HepG2 (cell line): ENCODE data around the gene H3-3A. TPM values are rescaled to one million over a fixed set of nuclear protein-coding genes. Genes with fewer than 3 reads are reported as not detected.
A peak's percentile ranks its signal among the peaks of the same experiment; 100 is the strongest.

Experiments
- BCL6 ChIP-seq: IDR thresholded peaks from 2 replicates; pipeline ENCODE4 v1.6.1; 2016; ENCODE audit warnings: missing genetic modification reagents, missing compliant biosample characterization
- E2F1 ChIP-seq: sonication (generic); formaldehyde crosslinking; IDR thresholded peaks from 2 replicates; pipeline ENCODE4 v1.5.0; 2020; ENCODE audit warnings: missing genetic modification reagents
- FOXA1 ChIP-seq, 2 experiments: fragments of 450-650 bp in 1 of 2; sonication (generic) in 1 of 2; formaldehyde crosslinking in 1 of 2; IDR thresholded peaks; 2 replicates each; pipeline versions ENCODE4 v1.4.0 to v1.6.1; 2016 to 2020; ENCODE audit warnings: missing genetic modification reagents in 1 of 2
- FOXK1 ChIP-seq: sonication (generic); formaldehyde crosslinking; IDR thresholded peaks from 2 replicates; pipeline ENCODE4 v1.4.0; 2020; ENCODE audit warnings: low read depth, missing genetic modification reagents, borderline replicate concordance
- HNRNPK ChIP-seq: fragments of 200-400 bp; formaldehyde crosslinking; IDR thresholded peaks from 2 replicates; pipeline ENCODE4 v1.6.1; 2018; ENCODE audit warnings: low read length, low read depth, moderate library complexity, mild to moderate bottlenecking; ENCODE audit not compliant: poor library complexity, severe bottlenecking
- HOXD1 ChIP-seq: sonication (generic); formaldehyde crosslinking; IDR thresholded peaks from 2 replicates; pipeline ENCODE4 v1.5.0; 2020; ENCODE audit warnings: missing genetic modification reagents
- JUND ChIP-seq: sonication (generic); formaldehyde crosslinking; IDR thresholded peaks from 2 replicates; pipeline ENCODE4 v1.8.0; 2022; ENCODE audit warnings: mild to moderate bottlenecking, missing genetic modification reagents
- KAT2B ChIP-seq: fragments of 150-350 bp; IDR thresholded peaks from 2 replicates; pipeline ENCODE4 v1.6.1; 2014; ENCODE audit warnings: low read depth, low read length, borderline replicate concordance
- KLF16 ChIP-seq, 2 experiments: sonication (generic) in 1 of 2; formaldehyde crosslinking in 1 of 2; IDR thresholded peaks; 2 replicates each; pipeline versions ENCODE4 v1.6.1 to v1.8.0; 2016 to 2023; ENCODE audit warnings: missing genetic modification reagents in 2 of 2, missing compliant biosample characterization in 1 of 2
- MAZ ChIP-seq, 2 experiments: sonication (generic) in 1 of 2; formaldehyde crosslinking in 1 of 2; IDR thresholded peaks; 2 replicates each; pipeline versions ENCODE4 v1.5.0 to v1.6.1; 2012 to 2020; ENCODE audit warnings: low read depth in 2 of 2, mild to moderate bottlenecking in 2 of 2, borderline replicate concordance in 1 of 2, improper control_type of control experiment in 1 of 2, low read length in 1 of 2, missing genetic modification reagents in 1 of 2, moderate library complexity in 1 of 2
- MTERF4 ChIP-seq: sonication (generic); formaldehyde crosslinking; IDR thresholded peaks from 2 replicates; pipeline ENCODE4 v1.8.0; 2023; ENCODE audit warnings: mild to moderate bottlenecking, missing genetic modification reagents
- NR2C2 ChIP-seq: sonication (generic); formaldehyde crosslinking; IDR thresholded peaks from 2 replicates; pipeline ENCODE4 v1.4.0; 2020; ENCODE audit warnings: missing genetic modification reagents, mild to moderate bottlenecking, moderate library complexity, borderline replicate concordance
- NR2F6 ChIP-seq, 2 experiments: IDR thresholded peaks; 2 replicates each; pipeline ENCODE4 v1.6.1; 2016; ENCODE audit warnings: antibody characterized with exemption in 1 of 2, mild to moderate bottlenecking in 1 of 2
- PHF20 ChIP-seq: sonication (generic); formaldehyde crosslinking; IDR thresholded peaks from 2 replicates; pipeline ENCODE4 v1.5.0; 2020; ENCODE audit warnings: mild to moderate bottlenecking, missing genetic modification reagents
- RAD51 ChIP-seq: fragments of 450-650 bp; IDR thresholded peaks from 2 replicates; pipeline ENCODE4 v1.6.1; 2016; ENCODE audit warnings: borderline replicate concordance
- SALL1 ChIP-seq: sonication (generic); formaldehyde crosslinking; IDR thresholded peaks from 2 replicates; pipeline ENCODE4 v1.8.0; 2022; ENCODE audit warnings: mild to moderate bottlenecking, missing genetic modification reagents
- ZC3H4 ChIP-seq: sonication (generic); formaldehyde crosslinking; IDR thresholded peaks from 2 replicates; pipeline ENCODE4 v1.4.0; 2020; ENCODE audit warnings: missing genetic modification reagents, borderline replicate concordance
- ZFAT ChIP-seq: sonication (generic); formaldehyde crosslinking; conservative IDR thresholded peaks from 2 replicates; pipeline ENCODE4 v1.8.1; 2023; ENCODE audit warnings: missing genetic modification reagents, inconsistent platforms
- ZNF124 ChIP-seq: sonication (generic); formaldehyde crosslinking; IDR thresholded peaks from 2 replicates; pipeline ENCODE4 v1.4.0; 2020; ENCODE audit warnings: missing genetic modification reagents
- ZNF235 ChIP-seq: sonication (generic); formaldehyde crosslinking; IDR thresholded peaks from 2 replicates; pipeline ENCODE4 v1.8.1; 2023; ENCODE audit warnings: mild to moderate bottlenecking, missing genetic modification reagents, borderline replicate concordance
- ZNF263 ChIP-seq: sonication (generic); formaldehyde crosslinking; IDR thresholded peaks from 2 replicates; pipeline ENCODE4 v1.4.0; 2020; ENCODE audit warnings: missing genetic modification reagents
- ZNF264 ChIP-seq: sonication (generic); formaldehyde crosslinking; IDR thresholded peaks from 2 replicates; pipeline ENCODE4 v1.4.0; 2020; ENCODE audit warnings: missing genetic modification reagents
- ZNF30 ChIP-seq: sonication (generic); formaldehyde crosslinking; IDR thresholded peaks from 2 replicates; pipeline ENCODE4 v1.5.0; 2020; ENCODE audit warnings: mild to moderate bottlenecking, missing genetic modification reagents
- ZNF441 ChIP-seq: sonication (generic); formaldehyde crosslinking; IDR thresholded peaks from 2 replicates; pipeline ENCODE4 v1.7.0; 2021; ENCODE audit warnings: missing genetic modification reagents, borderline replicate concordance
- ZNF709 ChIP-seq: sonication (generic); formaldehyde crosslinking; IDR thresholded peaks from 2 replicates; pipeline ENCODE4 v1.5.0; 2020; ENCODE audit warnings: mild to moderate bottlenecking, missing genetic modification reagents
- ZNF772 ChIP-seq: sonication (generic); formaldehyde crosslinking; IDR thresholded peaks from 2 replicates; pipeline ENCODE4 v1.5.0; 2020; ENCODE audit warnings: mild to moderate bottlenecking, missing genetic modification reagents
- polyA plus RNA-seq, 8 experiments: library from polyadenylated mRNA; depleted of rRNA in 3 of 8; stranded (reverse) in 7 of 8; unstranded in 1 of 8; fragments of >200 nt; fragmentation: Illumina TruSeq in 4 of 8; extraction: Trizol in 4 of 8; gene quantifications; 2 replicates each; pipeline versions ENCODE4 v1.2.1 to v1.2.3, GENCODE V29; 2011 to 2016; ENCODE audit warnings: low read depth in 4 of 8, missing spikeins in 1 of 8, mixed read lengths in 1 of 8; ENCODE audit not compliant: insufficient read depth in 1 of 8
- total RNA-seq, 5 experiments: library from RNA; depleted of rRNA; stranded (reverse); fragments of >200 nt; fragmentation: Illumina TruSeq; extraction: Trizol; gene quantifications; 2 replicates each; pipeline ENCODE4 v1.2.3, GENCODE V29; 2016; ENCODE audit warnings: low read depth in 1 of 5

Gene H3-3A
- total and polyA plus RNA-seq, 2 of the 13 experiments (the other 11 are each of a cell fraction or from before 2014, with no cell fraction given) = 221 to 320 TPM

GRCh38 chr1:226061841-226062557, 517 bp upstream of the H3-3A start (continued):
- peak; percentile 44; the same call in 1 of the 2 replicates for TF ChIP-seq MAZ (IDR thresholded peaks at IDR 0.05; ENCODE audit: borderline replicate concordance, low read depth, low read length)
- TF ChIP-seq MAZ (CRISPR knock-in tag; IDR thresholded peaks at IDR 0.05; ENCODE audit: low read depth) = peak; percentile 77; the same call in 1 of the 2 replicates
- TF ChIP-seq RAD51 = no peak
- peak; percentile 52; the same call in 1 of the 2 replicates for TF ChIP-seq NR2C2
- TF ChIP-seq HOXD1 = no peak
- no peak for TF ChIP-seq NR2F6 (IDR thresholded peaks at IDR 0.05)
- TF ChIP-seq NR2F6 (CRISPR knock-in tag; IDR thresholded peaks at IDR 0.05) = no peak; the same call in 1 of the 2 replicates
- TF ChIP-seq BCL6 (CRISPR knock-in tag) = peak; percentile 31; the same call in 1 of the 2 replicates
- TF ChIP-seq HNRNPK = peak; percentile 11
- TF ChIP-seq JUND (CRISPR knock-in tag) = no peak
- TF ChIP-seq SALL1 (CRISPR knock-in tag) = peak; percentile 63
- no peak for TF ChIP-seq ZNF264 (CRISPR knock-in tag)
- TF ChIP-seq KAT2B = no peak
- peak; percentile 34; the same call in 1 of the 2 replicates for TF ChIP-seq ZNF235
- peak in 1 of 2 experiments; percentile 60; a peak in 1 of 4 replicates for TF ChIP-seq KLF16 (CRISPR knock-in tag; IDR thresholded peaks at IDR 0.05)
- TF ChIP-seq ZNF441 (CRISPR knock-in tag) = peak; percentile 60; the same call in 1 of the 2 replicates
- TF ChIP-seq E2F1 (CRISPR knock-in tag) = no peak
- TF ChIP-seq PHF20 (CRISPR knock-in tag) = peak; percentile 32; the same call in 1 of the 2 replicates
- no peak for TF ChIP-seq FOXK1 (CRISPR knock-in tag)
- no peak for TF ChIP-seq FOXA1 (IDR thresholded peaks at IDR 0.05)
- peak; percentile 54 for TF ChIP-seq FOXA1 (CRISPR knock-in tag; IDR thresholded peaks at IDR 0.05)
- no peak for TF ChIP-seq MTERF4 (CRISPR knock-in tag)
- TF ChIP-seq ZNF124 (CRISPR knock-in tag) = 0 out of 2 replicates have a peak, but pooled peaks have one; percentile 18
- TF ChIP-seq ZNF772 = peak; percentile 76; the same call in 1 of the 2 replicates
- no peak for TF ChIP-seq ZC3H4 (CRISPR knock-in tag)
- TF ChIP-seq ZNF263 = peak; percentile 42; the same call in 1 of the 2 replicates
- TF ChIP-seq ZFAT (CRISPR knock-in tag) = no peak
- no peak for TF ChIP-seq ZNF30 (CRISPR knock-in tag)
- 0 out of 2 replicates have a peak, but pooled peaks have one; percentile 46 for TF ChIP-seq ZNF709 (CRISPR knock-in tag)
